Naive thymus-derived CD8-positive, alpha-beta T cell (primary cell): ENCODE results near the gene ADAMTS8. TPM values are rescaled to one million over a fixed set of nuclear protein-coding genes. Genes with fewer than 3 reads are reported as not detected.

ENCODE experiments used
- ATAC-seq, 2 donors: fragments of 150-1000 bp; cut with Tn5 transposase in 1 of 2; sonication (Bioruptor Pico), chemical (Tn5 transposase) in 1 of 2; 1 replicate in 1 of 2; 2 replicates in 1 of 2; pipeline ENCODE4 v1.10.0; 2021; ENCODE audit warnings: mild to moderate bottlenecking in 2 of 2, moderate library complexity in 2 of 2
- POLR2A ChIA-PET: fragments of 350-600 bp; sonication (Branson Sonifier 250); formaldehyde crosslinking; loops from one replicate; lab custom pipeline; 2021; ENCODE audit warnings: antibody characterized with exemption; lab: Charles Lee
- DNase-seq, 10 donors: peaks; one replicate each; pipeline versions ENCODE4 v3.0.0 to v3.0.0-alpha.2; 2020 to 2022
- H3K27ac Mint-ChIP-seq, 10 donors: one replicate each; pipeline ENCODE4 v1.8.0; 2020 to 2022; ENCODE audit warnings: mild to moderate bottlenecking in 10 of 10, mixed read lengths in 10 of 10, moderate library complexity in 4 of 10, inconsistent platforms in 1 of 10
- H3K27me3 Mint-ChIP-seq, 5 donors: one replicate each; pipeline ENCODE4 v1.8.0; 2021 to 2022; ENCODE audit warnings: mixed read lengths in 5 of 5
- H3K36me3 Mint-ChIP-seq, 3 donors: one replicate each; pipeline ENCODE4 v1.8.0; 2020 to 2022; ENCODE audit warnings: mixed read lengths in 3 of 3, mild to moderate bottlenecking in 2 of 3, inconsistent platforms in 1 of 3
- H3K4me1 Mint-ChIP-seq, 4 donors: one replicate each; pipeline ENCODE4 v1.8.0; 2021 to 2022; ENCODE audit warnings: mixed read lengths in 4 of 4
- H3K4me3 Mint-ChIP-seq, 10 donors: one replicate each; pipeline ENCODE4 v1.8.0; 2020 to 2022; ENCODE audit warnings: mild to moderate bottlenecking in 10 of 10, mixed read lengths in 10 of 10, moderate library complexity in 6 of 10, inconsistent platforms in 1 of 10
- H3K9me3 Mint-ChIP-seq, 9 donors: one replicate each; pipeline ENCODE4 v1.8.0; 2020 to 2022; ENCODE audit warnings: mixed read lengths in 9 of 9, mild to moderate bottlenecking in 3 of 9, inconsistent platforms in 1 of 9, moderate library complexity in 1 of 9
- polyA plus RNA-seq, 3 donors: library from polyadenylated mRNA; unstranded; fragments of 300-500 nt; fragmentation: Illumina TruSeq; gene quantifications; one replicate each; pipeline ENCODE4 v1.2.3, GENCODE V29; 2021
- total RNA-seq, 8 experiments: library from RNA in 2 of 8; stranded (reverse) in 2 of 8; gene quantifications; one replicate each; pipeline ENCODE4 v1.2.3 and lab custom pipeline; 2021 to 2026

The ADAMTS8 gene
- total and polyA plus RNA-seq, 5 experiments from 2014 or later: not detected

- Mint-ChIP-seq H3K36me3 (no peaks in the 10 kb centered on the region), H3K9me3 (no peaks in the 10 kb centered on the region), H3K4me3 (no peak overlapping the region), H3K4me1 (peaks cover 0 to 2% (median 0%) of the 10 kb centered on the region in 4 donors), H3K27me3 (peaks cover 0 to 18% (median 7%) of the 10 kb centered on the region in 5 donors), H3K27ac (no peak overlapping the region)
- DNase-seq: no peak
- POLR2A ChIA-PET: no interaction called here
- no peak for ATAC-seq
These were observed 11.5 kb downstream of the ADAMTS8 start for GRCh38 chr11:130416906-130417305.

DNA sequence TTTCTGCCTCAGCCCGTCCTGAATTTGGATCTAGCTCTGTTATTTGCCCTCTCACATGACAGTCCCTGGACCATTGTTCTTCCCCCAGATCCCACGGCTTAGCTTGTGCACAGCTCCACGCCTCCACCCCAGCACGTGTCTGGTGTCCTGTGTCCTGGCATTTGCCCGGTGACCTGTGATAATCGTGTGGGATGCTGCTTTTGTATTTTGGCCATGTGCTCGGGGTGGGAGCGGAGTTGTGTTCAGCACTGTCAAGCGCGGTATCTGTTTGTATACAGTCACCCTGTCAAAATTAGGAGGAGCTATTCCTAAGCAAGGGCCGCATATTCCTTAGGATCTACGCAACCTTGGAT, 11.9 kb downstream of the ADAMTS8 start:
- H3K27me3 Mint-ChIP-seq: peaks cover 0 to 17% (median 8%) of the 10 kb centered on the region in 5 donors
- H3K9me3 Mint-ChIP-seq: no peaks in the 10 kb centered on the region
- ATAC-seq (no peak), DNase-seq (no peak)
- H3K36me3 Mint-ChIP-seq: no peaks in the 10 kb centered on the region
- POLR2A ChIA-PET: no interaction called here
- H3K27ac Mint-ChIP-seq: no peak overlapping the region
- H3K4me1 Mint-ChIP-seq: peaks cover 0 to 2% (median 0%) of the 10 kb centered on the region in 4 donors
- no peak overlapping the region for H3K4me3 Mint-ChIP-seq

DNA sequence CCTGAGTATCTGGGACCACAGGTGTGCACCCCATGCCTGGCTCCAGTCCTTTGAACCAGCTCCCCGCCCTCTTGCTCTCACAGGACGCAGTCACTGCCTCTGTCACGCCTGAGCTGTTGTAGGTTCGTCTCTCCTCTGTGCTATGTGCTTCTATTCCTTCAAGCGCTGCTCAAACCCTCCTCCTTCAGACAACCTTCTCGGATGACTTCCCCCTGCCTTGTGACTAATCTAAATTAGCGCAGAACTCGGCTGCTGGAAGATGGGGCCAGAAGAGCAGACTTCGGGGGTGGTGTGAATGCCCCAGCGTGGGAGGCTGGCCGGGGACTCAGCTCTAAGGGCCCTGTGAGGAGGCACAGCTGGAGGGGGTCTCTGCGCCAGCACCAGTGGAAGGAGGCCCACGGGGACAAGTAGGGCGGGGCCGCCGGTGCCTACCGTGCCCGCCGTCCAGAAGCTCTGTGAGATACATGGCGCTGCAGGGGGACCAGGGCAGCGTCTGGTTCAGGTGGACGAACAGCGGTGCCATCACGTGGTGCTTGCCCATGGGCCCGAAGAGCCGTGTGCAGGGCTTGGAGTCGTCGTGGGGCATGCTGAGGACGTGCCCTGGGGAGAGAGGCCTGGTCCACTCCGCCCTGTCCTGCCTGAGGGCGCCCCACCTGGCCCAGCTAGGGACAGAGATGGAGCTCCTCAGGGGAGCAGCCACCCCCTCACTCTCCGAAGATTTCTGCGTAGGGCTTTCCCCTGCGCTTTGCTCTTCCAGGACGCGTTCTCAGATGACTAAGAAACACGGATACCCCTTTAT, 12.5 kb downstream of the ADAMTS8 start:
- POLR2A ChIA-PET: interaction anchor here (0.6 kb wide), 1 partner anchor 52 kb away, joined by 3 read pairs; no protein-coding TSS in a partner anchor
- H3K27ac Mint-ChIP-seq: no peak overlapping the region
- no peak overlapping the region for H3K4me3 Mint-ChIP-seq
- no peaks in the 10 kb centered on the region for H3K36me3 Mint-ChIP-seq
- no peak for DNase-seq
- H3K4me1 Mint-ChIP-seq: peaks cover 0 to 2% (median 0%) of the 10 kb centered on the region in 4 donors
- no peak for ATAC-seq
- H3K27me3 Mint-ChIP-seq: peaks cover 1 to 14% (median 8%) of the 10 kb centered on the region in 5 donors
- H3K9me3 Mint-ChIP-seq: no peaks in the 10 kb centered on the region

GRCh38 chr11:130414107-130415080, 14.0 kb downstream of the ADAMTS8 start:
- peak overlapping the region in 1 of 10 donors; percentile 71 for H3K27ac Mint-ChIP-seq

GRCh38 chr11:130413405-130414106, 14.9 kb downstream of the ADAMTS8 start:
- no peak overlapping the region for H3K27ac Mint-ChIP-seq
- H3K4me1 Mint-ChIP-seq: peaks cover 0 to 2% (median 0%) of the 10 kb centered on the region in 4 donors
- ATAC-seq (no peak), DNase-seq (no peak)
- POLR2A ChIA-PET: no interaction called here
- peaks cover 3 to 12% (median 9%) of the 10 kb centered on the region in 5 donors for H3K27me3 Mint-ChIP-seq
- no peaks in the 10 kb centered on the region for H3K36me3 Mint-ChIP-seq
- no peaks in the 10 kb centered on the region for H3K9me3 Mint-ChIP-seq
- no peak overlapping the region for H3K4me3 Mint-ChIP-seq

More at GRCh38 chr11:130414107-130415080, 14.0 kb downstream of the ADAMTS8 start:
- Mint-ChIP-seq H3K4me3 (no peak overlapping the region), H3K9me3 (no peaks in the 10 kb centered on the region), H3K4me1 (peaks cover 0 to 2% (median 0%) of the 10 kb centered on the region in 4 donors), H3K36me3 (no peaks in the 10 kb centered on the region), H3K27me3 (peaks cover 1 to 11% (median 7%) of the 10 kb centered on the region in 5 donors)
- DNase-seq (no peak), ATAC-seq (no peak)
- POLR2A ChIA-PET: no interaction called here

- DNase-seq: no peak
- POLR2A ChIA-PET: no interaction called here
These were observed 17.2 kb downstream of the ADAMTS8 start for GRCh38 chr11:130411223-130411622.

DNA sequence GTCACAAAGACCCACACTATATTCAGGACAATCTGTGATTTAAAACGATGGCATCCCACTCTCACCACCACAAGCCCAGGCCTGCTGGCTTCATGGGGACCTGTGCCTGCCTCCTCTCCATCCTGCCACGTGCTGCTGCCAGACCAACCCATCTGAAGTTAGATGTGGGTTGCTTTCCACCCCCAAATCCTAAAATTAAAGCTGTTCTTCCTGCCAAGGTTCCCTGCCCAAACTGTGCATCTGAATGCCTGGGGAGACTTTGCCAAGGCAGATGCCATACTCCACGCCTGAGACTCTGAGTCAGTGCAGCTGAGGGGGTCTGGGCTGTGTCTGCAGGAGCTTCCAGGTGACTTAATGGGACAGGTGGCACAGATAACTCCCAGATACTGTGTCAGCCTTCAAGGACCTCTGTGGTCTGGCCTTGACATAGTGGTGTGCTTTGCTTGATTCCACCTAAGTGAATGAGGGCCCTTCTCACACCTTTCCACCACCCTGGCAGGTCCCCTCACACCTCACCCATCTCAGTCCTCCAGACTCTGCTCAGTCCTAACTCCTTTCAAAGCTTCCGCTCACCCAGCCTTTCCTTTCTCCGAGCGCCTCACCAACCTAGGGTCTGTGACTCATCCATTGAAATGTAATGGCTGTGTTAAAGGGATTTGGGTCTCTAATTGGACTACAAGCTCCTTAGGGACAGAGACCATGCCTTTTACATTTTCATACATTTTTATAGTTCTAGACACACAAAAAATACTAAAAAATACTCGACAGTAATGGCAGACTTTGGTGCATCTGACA, 18.6 kb downstream of the ADAMTS8 start:
- DNase-seq (no peak), ATAC-seq (no peak)
- Mint-ChIP-seq H3K36me3 (no peaks in the 10 kb centered on the region), H3K9me3 (no peaks in the 10 kb centered on the region), H3K4me1 (no peaks in the 10 kb centered on the region), H3K27me3 (peaks cover 0 to 9% (median 6%) of the 10 kb centered on the region in 5 donors), H3K4me3 (no peak overlapping the region), H3K27ac (no peak overlapping the region)
- POLR2A ChIA-PET: no interaction called here

More at GRCh38 chr11:130411223-130411622, 17.2 kb downstream of the ADAMTS8 start:
- no peaks in the 10 kb centered on the region for H3K4me1 Mint-ChIP-seq
- H3K9me3 Mint-ChIP-seq: no peaks in the 10 kb centered on the region
- peak overlapping the region in 1 of 10 donors; percentile 31 for H3K27ac Mint-ChIP-seq
- no peak overlapping the region for H3K4me3 Mint-ChIP-seq
- ATAC-seq: no peak
- H3K27me3 Mint-ChIP-seq: peaks cover 0 to 9% (median 6%) of the 10 kb centered on the region in 5 donors
- no peaks in the 10 kb centered on the region for H3K36me3 Mint-ChIP-seq

DNA sequence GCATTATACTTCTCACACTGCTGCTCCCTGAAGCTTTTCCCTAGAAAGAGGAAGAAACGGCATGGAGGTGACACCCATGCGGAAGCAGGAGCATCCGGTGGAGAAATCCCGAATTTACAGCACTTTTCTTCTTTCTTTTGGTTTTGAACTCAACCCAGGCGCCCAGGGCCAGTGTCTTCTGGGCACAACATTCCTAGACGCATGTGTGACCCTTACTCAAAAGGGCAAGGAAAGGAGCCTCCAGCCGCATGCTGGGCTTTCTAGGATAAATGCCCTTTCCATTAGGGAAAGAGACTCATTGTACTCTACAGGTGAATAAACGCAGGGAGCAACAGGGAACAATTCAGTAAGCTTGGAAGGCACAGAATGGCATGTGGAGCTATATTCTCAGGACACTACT, 19.5 kb downstream of the ADAMTS8 start:
- Mint-ChIP-seq H3K27me3 (peaks cover 0 to 9% (median 4%) of the 10 kb centered on the region in 5 donors), H3K4me3 (no peak overlapping the region), H3K27ac (no peak overlapping the region), H3K4me1 (no peaks in the 10 kb centered on the region), H3K36me3 (no peaks in the 10 kb centered on the region), H3K9me3 (no peaks in the 10 kb centered on the region)
- DNase-seq (no peak), ATAC-seq (no peak)
- POLR2A ChIA-PET: no interaction called here

GRCh38 chr11:130408401-130408890, 20.0 kb downstream of the ADAMTS8 start:
- no peaks in the 10 kb centered on the region for H3K9me3 Mint-ChIP-seq
- peaks cover 0 to 9% (median 4%) of the 10 kb centered on the region in 5 donors for H3K27me3 Mint-ChIP-seq
- no peak overlapping the region for H3K27ac Mint-ChIP-seq
- POLR2A ChIA-PET: no interaction called here
- no peak for ATAC-seq
- H3K4me3 Mint-ChIP-seq: no peak overlapping the region
- H3K4me1 Mint-ChIP-seq: no peaks in the 10 kb centered on the region
- H3K36me3 Mint-ChIP-seq: no peaks in the 10 kb centered on the region
- no peak for DNase-seq

- Mint-ChIP-seq H3K9me3 (no peaks in the 10 kb centered on the region), H3K4me3 (no peak overlapping the region), H3K4me1 (no peaks in the 10 kb centered on the region), H3K27ac (no peak overlapping the region), H3K27me3 (peaks cover 0 to 9% (median 4%) of the 10 kb centered on the region in 5 donors), H3K36me3 (no peaks in the 10 kb centered on the region)
- DNase-seq (no peak), ATAC-seq (no peak)
- POLR2A ChIA-PET: no interaction called here
These were observed 20.4 kb downstream of the ADAMTS8 start for GRCh38 chr11:130407978-130408377.

GRCh38 chr11:130405428-130405827, 23.0 kb downstream of the ADAMTS8 start:
- peaks cover 2 to 17% (median 6%) of the 10 kb centered on the region in 5 donors for H3K27me3 Mint-ChIP-seq
- H3K27ac Mint-ChIP-seq: no peak overlapping the region
- DNase-seq (no peak), ATAC-seq (no peak)
- peaks cover 8 to 13% (median 8%) of the 10 kb centered on the region in 4 donors for H3K4me1 Mint-ChIP-seq
- no peaks in the 10 kb centered on the region for H3K36me3 Mint-ChIP-seq
- H3K4me3 Mint-ChIP-seq: no peak overlapping the region
- no peaks in the 10 kb centered on the region for H3K9me3 Mint-ChIP-seq
- POLR2A ChIA-PET: no interaction called here
